WI38 (cell line): ENCODE results near the gene RGS8.
"Not testable (repeated sequence)": the region's sequence is repeated elsewhere in the genome, so short reads cannot be mapped to it uniquely, and the experiment has no call there.

Source experiments
- H3K4me3 ChIP-seq: 2 replicates; pipeline ENCODE4 v1.5.1; 2011; ENCODE audit warnings: low read depth, mild to moderate bottlenecking, control low read depth, low read length
- TF ChIP-seq, protein P1 (sequence below): IDR thresholded peaks from 2 replicates; pipeline ENCODE4 v1.5.1; 2012; ENCODE audit warnings: low read depth, mild to moderate bottlenecking, control low read depth, low read length

The RGS8 gene

DNA sequence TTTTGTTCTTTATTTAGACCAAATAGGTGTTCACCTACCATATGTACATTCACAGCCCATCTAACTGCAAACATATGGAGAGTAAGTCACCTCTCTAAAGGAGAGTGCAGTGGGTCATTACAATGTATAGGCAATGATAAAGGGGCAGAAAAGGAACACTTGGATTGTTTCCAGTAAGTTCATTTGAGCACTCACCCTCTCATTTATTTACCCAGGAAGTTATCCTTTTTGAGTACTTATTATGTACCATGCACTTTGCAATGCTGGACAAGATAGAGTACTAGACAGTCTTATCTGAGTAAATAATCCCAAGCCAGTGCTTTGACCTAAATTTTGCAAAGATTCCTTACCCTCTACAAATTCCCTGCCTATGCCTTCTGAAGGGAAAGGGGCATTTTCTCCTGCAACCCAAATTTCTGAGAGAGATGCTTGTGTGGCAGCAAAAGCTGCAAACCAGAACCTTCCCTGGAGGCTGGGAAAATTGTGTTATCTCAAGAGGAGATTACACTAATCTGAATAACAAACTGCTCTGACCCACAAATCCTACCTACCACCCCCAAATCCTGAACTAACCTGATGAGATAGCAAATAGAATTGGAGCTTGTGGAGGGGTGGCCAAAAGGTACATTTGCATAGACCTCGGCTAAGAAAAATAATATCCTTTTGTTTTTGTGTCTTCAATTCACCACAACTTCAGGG is 18.6 kb upstream of the RGS8 start:
- TF ChIP-seq, protein P1, sequence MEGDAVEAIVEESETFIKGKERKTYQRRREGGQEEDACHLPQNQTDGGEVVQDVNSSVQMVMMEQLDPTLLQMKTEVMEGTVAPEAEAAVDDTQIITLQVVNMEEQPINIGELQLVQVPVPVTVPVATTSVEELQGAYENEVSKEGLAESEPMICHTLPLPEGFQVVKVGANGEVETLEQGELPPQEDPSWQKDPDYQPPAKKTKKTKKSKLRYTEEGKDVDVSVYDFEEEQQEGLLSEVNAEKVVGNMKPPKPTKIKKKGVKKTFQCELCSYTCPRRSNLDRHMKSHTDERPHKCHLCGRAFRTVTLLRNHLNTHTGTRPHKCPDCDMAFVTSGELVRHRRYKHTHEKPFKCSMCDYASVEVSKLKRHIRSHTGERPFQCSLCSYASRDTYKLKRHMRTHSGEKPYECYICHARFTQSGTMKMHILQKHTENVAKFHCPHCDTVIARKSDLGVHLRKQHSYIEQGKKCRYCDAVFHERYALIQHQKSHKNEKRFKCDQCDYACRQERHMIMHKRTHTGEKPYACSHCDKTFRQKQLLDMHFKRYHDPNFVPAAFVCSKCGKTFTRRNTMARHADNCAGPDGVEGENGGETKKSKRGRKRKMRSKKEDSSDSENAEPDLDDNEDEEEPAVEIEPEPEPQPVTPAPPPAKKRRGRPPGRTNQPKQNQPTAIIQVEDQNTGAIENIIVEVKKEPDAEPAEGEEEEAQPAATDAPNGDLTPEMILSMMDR, result no peak

DNA sequence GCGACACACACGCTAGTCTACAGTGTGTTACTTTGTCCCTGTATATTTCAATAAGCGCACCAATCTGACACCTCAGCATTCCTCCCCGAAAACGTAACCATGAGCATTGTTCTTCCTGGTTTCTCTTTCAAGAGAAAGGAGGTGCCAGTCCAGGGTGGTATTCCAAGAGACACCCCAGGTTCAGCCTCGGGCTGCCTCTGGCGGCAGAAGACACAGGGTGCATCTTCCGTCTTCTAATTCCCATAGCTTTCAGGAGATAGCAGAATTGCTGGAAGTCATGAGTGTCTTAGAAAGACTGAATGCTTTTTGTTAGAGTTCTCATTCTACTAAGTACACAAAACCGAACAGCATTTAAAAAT is 15.9 kb upstream of the RGS8 start:
- TF ChIP-seq, protein P1, result no peak
- H3K4me3 ChIP-seq, result no peak overlapping the region

More for the DNA sequence above, 18.6 kb upstream of the RGS8 start:
- no peak overlapping the region for H3K4me3 ChIP-seq

DNA sequence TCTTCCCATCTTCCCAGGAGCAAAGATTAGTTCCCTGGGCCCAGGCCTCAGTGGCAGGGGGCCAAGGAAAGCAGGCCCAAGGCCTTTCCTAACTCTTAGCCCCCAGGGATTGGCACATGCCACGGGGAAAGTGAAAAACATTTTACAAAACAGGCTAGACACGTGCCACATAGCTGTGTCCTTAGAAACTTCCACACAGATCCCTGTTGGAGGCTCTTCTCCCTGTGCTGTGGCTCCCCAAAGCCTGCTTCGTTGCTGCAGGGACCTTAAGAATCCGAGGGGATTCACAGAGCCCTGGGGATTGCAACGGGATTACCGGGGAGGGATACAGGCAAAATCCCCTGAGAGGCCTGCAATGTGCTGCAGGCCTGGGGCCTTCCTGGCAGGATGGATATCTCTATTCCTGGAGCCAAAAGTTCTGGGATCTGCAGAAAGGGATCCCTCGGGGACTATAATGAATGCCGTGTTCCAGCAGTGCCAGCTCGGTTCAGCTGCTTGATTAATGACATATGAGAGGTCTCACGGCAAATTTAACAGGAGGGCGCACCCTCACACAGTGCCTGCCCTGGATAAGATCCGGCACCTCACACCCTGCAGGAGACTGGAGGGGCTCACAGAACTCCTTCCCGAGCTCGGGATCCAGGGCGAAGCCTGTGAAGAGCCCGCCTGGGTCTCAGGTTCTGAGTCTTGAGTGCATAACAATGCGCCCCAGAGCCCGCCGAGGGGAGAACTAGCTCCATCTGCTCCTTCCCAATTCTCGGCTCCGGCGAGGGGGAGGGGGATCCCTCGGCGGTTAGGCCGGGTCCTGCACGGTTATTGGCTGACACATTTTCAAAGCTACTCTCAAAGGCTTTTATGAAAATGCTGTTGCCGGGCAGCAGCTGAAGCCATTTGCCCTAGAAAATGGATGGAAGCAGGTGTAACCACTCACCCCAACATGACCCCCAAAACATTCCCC is 15.3 kb upstream of the RGS8 start:
- TF ChIP-seq, protein P1, result no peak
- H3K4me3 ChIP-seq, result no peak overlapping the region

DNA sequence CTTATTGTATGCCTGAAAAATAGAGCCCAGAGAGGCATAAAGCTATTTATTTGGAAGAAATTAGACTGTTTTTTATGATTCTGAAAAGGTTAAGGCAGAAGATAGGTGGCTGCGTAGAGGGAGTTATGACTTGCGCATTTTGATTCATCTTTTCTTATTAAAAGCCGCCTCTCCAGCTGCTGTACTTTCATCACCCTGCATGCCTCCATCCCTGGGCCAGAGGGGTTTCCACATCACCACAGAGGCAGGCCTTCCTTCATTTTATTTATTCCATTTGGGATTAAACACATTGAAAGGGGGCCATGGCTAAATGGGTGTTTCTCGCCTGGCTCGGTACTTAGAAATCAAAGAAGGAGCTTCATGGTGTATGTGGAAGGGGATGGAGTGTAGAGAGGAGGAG is 14.6 kb upstream of the RGS8 start:
- no peak overlapping the region for H3K4me3 ChIP-seq
- TF ChIP-seq, protein P1, result no peak

DNA sequence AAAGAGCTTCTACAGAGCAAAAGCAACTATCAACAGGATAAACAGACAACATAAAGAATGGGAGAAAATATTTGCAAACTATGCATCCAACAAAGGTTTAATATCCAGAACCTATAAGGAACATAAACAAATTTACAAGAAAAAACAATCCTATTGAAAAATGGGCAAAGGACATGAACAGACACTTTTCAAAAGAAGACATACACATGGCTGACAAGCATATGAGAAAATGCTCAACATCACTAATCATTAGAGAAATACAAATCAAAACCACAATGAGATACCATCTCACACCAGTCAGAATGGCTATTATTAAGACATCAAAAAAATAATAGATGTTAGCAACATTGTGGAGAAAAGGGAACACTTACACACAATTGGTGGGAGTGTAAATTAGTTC is 8.8 kb upstream of the RGS8 start:
- H3K4me3 ChIP-seq, result not testable (repeated sequence)

DNA sequence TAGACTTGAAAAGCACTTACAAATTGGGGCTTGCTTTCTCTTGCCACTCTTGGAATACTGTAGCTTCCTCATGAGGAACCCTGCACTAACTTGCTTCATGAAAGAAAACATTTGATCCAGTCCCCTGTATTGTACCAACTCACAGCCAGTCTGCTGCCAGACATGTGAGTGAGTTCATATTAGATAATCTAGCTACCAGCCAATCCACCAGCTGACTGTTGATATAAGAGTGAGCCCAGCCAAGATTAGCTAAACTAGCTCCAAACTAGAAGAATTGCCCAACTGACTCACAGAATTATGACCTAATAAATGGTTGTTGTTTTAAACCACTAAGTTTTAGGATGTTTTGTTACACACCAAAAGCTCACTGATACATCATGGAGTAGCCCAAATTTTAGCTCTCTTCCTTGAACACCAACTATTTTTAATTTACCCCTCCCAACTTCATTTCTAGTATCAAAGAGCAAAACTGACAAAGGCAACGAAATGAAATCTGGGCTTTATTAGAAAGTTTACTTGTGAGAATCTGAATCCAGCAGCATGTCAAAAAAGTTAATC is 6.6 kb upstream of the RGS8 start:
- no peak overlapping the region for H3K4me3 ChIP-seq
- TF ChIP-seq, protein P1, result no peak

DNA sequence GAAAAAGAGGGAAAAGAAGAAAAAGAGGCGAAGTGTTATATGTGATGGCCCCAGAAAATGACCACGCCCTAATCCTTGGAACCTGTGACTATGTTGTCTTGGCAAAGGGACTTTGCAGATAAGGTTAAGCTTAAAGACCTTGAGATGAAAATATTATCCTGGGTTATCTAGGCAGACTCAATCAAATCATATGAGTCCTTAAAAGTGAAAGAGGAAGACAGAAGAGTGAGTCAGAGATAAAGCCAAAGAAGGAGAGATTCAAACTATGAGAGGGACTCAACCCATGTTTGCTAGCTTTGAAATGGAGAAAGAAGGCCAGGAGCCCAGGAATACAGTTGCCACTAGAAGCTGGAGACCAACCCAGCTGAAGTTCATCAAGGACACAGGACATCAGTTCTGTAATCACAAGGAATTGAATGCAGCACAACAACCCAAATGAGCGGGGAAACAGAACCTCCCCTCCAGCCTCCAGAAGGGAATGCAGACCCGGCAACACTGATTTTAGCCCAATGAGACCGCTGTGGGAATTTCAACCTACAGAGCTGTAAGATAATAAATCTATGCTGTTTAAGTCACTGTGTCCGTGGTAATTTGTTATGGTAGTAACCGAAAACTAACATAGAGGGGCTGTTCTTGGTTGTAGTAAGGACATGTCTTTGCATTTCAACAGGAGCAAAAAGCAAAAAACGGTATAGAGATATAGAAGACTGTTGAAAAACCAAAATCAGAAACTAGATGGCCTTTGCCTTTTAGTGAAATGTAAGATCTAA is 4.2 kb upstream of the RGS8 start:
- no peak overlapping the region for H3K4me3 ChIP-seq
- TF ChIP-seq, protein P1, result no peak
